ENCODE measurements around the gene HOXB9.

DNA sequence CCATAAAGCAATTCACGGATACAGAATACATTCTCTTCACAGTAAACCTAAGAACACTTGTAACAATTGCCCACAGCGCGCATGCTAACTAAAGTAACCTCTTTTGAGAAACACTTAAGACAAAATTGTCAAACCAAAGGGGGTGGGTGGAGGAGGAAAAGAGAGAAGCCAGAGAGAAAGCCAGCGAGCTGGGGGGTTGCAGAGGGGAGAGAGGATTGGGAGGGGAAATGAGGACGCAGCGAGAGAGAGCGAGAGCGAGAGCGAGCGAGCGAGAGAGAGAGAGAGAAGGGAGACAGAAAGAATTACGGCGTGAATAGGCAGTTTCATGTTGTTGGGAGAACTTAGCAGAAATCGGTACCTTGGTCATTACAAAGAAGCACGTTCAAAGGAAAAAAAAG lies 13.7 kb downstream of the HOXB9 start:
- TF ChIP-seq POLR2A (IDR thresholded peaks at IDR 0.05): no peak
- TF ChIP-seq, protein P1, sequence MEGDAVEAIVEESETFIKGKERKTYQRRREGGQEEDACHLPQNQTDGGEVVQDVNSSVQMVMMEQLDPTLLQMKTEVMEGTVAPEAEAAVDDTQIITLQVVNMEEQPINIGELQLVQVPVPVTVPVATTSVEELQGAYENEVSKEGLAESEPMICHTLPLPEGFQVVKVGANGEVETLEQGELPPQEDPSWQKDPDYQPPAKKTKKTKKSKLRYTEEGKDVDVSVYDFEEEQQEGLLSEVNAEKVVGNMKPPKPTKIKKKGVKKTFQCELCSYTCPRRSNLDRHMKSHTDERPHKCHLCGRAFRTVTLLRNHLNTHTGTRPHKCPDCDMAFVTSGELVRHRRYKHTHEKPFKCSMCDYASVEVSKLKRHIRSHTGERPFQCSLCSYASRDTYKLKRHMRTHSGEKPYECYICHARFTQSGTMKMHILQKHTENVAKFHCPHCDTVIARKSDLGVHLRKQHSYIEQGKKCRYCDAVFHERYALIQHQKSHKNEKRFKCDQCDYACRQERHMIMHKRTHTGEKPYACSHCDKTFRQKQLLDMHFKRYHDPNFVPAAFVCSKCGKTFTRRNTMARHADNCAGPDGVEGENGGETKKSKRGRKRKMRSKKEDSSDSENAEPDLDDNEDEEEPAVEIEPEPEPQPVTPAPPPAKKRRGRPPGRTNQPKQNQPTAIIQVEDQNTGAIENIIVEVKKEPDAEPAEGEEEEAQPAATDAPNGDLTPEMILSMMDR (IDR thresholded peaks at IDR 0.05): no peak
